AG04449 (cell line): ENCODE results near the gene ARSI.
A peak's percentile ranks its signal among the peaks of the same experiment; 100 is the strongest.

Experiments used
- CTCF ChIA-PET: fragments of 350-600 bp; formaldehyde crosslinking; extraction: SDS; loops from one replicate; lab custom pipeline; 2021; ENCODE audit warnings: antibody characterized with exemption; lab: Yijun Ruan, JAX
- POLR2A ChIA-PET: fragments of 400-600, 350-600 bp; formaldehyde crosslinking; extraction: SDS; loops from one replicate; lab custom pipeline; 2020; ENCODE audit warnings: antibody characterized with exemption, inconsistent platforms; lab: Yijun Ruan, JAX
- DNase-seq: peaks from one replicate; pipeline ENCODE4 v3.0.0-alpha.2; 2010; ENCODE audit warnings: low read depth, low spot score
- H3K4me3 ChIP-seq: 2 replicates; pipeline ENCODE4 v1.5.1; 2011; ENCODE audit warnings: low read depth, mild to moderate bottlenecking, control low read depth, low read length
- TF ChIP-seq, protein P1 (sequence below): IDR thresholded peaks from one replicate; pipeline ENCODE4 v1.5.1; 2011; ENCODE audit warnings: mild to moderate bottlenecking, moderate library complexity, low read length, control low read depth, inconsistent platforms; ENCODE audit not compliant: insufficient read depth; ENCODE audit errors: missing control alignments

ARSI gene

GRCh38 chr5:150270541-150271295, 32.0 kb downstream of the ARSI start:
- no peak for DNase-seq
- POLR2A ChIA-PET: interaction anchor here (0.6 kb wide), 1 partner anchor 132 kb away, joined by 3 read pairs; no protein-coding TSS in a partner anchor
- TF ChIP-seq, protein P1, sequence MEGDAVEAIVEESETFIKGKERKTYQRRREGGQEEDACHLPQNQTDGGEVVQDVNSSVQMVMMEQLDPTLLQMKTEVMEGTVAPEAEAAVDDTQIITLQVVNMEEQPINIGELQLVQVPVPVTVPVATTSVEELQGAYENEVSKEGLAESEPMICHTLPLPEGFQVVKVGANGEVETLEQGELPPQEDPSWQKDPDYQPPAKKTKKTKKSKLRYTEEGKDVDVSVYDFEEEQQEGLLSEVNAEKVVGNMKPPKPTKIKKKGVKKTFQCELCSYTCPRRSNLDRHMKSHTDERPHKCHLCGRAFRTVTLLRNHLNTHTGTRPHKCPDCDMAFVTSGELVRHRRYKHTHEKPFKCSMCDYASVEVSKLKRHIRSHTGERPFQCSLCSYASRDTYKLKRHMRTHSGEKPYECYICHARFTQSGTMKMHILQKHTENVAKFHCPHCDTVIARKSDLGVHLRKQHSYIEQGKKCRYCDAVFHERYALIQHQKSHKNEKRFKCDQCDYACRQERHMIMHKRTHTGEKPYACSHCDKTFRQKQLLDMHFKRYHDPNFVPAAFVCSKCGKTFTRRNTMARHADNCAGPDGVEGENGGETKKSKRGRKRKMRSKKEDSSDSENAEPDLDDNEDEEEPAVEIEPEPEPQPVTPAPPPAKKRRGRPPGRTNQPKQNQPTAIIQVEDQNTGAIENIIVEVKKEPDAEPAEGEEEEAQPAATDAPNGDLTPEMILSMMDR: no peak
- H3K4me3 ChIP-seq: no peak overlapping the region
- CTCF ChIA-PET: interaction anchor here (0.9 to 15.7 kb wide), 6 partner anchors 9 to 165 kb away, joined by 3 to 265 read pairs (median 4); no protein-coding TSS in a partner anchor

GRCh38 chr5:150266871-150267291, 35.8 kb downstream of the ARSI start:
- no peak for DNase-seq
- POLR2A ChIA-PET: no interaction called here
- H3K4me3 ChIP-seq: no peak overlapping the region
- CTCF ChIA-PET: interaction anchor here (0.8 to 15.7 kb wide), 6 partner anchors 8 to 170 kb away, joined by 3 to 265 read pairs (median 6); no protein-coding TSS in a partner anchor
- TF ChIP-seq, protein P1: no peak

DNA sequence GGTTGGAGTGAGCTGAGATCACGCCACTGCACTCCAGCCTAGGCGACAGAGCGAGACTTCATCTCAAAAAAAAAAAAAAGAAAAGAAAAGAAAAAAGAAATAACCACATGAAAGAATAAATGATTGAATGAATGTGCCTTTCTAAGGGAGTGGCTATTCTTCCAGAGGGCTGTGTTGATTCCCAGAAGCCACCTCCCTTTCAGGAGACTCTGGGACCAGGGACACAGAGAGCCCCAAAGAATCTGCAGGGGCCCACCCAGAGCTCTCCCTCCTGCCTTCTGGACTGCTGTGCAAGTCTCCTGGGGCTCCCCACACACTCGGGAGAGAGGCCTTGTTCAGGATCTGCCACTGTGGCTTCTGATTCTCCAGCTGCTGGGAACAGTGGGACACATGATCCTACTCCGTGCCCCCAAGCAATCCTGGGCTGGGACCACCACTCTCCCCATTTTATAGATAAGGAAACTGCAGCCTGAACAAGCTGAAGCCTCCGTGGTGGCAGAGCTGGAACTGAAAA, 36.8 kb downstream of the ARSI start:
- ChIA-PET POLR2A (no interaction called here), CTCF (interaction anchor here (1.0 to 15.7 kb wide), 5 partner anchors 9 to 171 kb away, joined by 3 to 265 read pairs (median 7); no protein-coding TSS in a partner anchor)
- no peak for DNase-seq
- TF ChIP-seq, protein P1: no peak
- no peak overlapping the region for H3K4me3 ChIP-seq

- no peak for DNase-seq
- CTCF ChIA-PET: interaction anchor here (0.9 to 15.7 kb wide), 5 partner anchors 9 to 172 kb away, joined by 3 to 265 read pairs (median 4); no protein-coding TSS in a partner anchor
- POLR2A ChIA-PET: no interaction called here
- H3K4me3 ChIP-seq: no peak overlapping the region
- TF ChIP-seq, protein P1: no peak
These were observed 37.8 kb downstream of the ARSI start for GRCh38 chr5:150264667-150265603.

DNA sequence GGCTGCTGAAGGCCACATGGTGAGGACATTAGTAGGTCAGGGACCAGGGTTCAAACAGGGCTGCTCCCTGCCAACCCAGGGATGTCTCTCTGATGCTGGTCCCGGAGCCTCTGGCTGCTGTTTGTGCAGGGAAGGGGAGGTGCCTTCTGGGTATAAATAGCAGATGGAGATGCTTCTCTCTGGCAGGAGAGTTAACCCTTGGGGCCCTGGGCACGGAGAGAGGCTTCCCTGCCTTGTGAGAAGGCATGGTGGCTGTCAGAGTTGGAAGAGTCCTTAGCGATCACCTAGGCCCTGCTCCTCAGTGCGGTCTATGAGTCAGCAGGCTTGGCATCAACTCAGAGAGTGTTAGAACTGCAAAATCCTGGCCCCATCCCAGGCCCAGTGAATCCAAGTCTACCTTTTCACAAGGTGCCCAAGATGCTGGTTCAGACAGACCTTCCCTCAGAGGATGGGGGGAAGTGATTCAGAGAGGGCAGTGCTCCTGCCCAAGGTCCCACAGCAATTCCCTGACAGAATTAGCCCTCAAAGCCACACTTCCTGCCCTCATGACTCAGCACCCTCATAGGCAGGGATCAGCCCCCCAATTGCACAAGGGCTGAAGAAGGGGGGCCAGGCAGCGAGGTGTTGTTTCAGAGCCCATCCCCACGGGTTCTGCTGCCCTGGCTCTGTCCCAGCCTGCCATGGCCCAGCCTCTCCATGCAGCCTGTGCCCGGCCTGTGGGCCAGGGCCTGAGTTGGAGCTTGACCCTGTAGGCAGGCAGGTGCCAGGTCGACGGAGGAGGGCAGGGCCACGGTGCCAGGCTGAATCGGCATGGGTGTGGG, 38.7 kb downstream of the ARSI start:
- ChIA-PET CTCF (interaction anchor here (0.9 to 15.7 kb wide), 3 partner anchors 9 to 102 kb away, joined by 4 to 265 read pairs (median 7); no protein-coding TSS in a partner anchor), POLR2A (interaction anchor here (0.7 kb wide), 1 partner anchor 13 kb away, joined by 3 read pairs; no protein-coding TSS in a partner anchor)
- peak; percentile 44 for DNase-seq
- TF ChIP-seq, protein P1: no peak
- H3K4me3 ChIP-seq: peak overlapping the region; percentile 43
